ENCODE results near the gene TIGAR. TPM values are rescaled to one million over a fixed set of nuclear protein-coding genes. Genes with fewer than 3 reads are reported as not detected.

Gene TIGAR
- polyA plus RNA-seq, 1 donor from 2014 or later: 10.0 TPM

DNA sequence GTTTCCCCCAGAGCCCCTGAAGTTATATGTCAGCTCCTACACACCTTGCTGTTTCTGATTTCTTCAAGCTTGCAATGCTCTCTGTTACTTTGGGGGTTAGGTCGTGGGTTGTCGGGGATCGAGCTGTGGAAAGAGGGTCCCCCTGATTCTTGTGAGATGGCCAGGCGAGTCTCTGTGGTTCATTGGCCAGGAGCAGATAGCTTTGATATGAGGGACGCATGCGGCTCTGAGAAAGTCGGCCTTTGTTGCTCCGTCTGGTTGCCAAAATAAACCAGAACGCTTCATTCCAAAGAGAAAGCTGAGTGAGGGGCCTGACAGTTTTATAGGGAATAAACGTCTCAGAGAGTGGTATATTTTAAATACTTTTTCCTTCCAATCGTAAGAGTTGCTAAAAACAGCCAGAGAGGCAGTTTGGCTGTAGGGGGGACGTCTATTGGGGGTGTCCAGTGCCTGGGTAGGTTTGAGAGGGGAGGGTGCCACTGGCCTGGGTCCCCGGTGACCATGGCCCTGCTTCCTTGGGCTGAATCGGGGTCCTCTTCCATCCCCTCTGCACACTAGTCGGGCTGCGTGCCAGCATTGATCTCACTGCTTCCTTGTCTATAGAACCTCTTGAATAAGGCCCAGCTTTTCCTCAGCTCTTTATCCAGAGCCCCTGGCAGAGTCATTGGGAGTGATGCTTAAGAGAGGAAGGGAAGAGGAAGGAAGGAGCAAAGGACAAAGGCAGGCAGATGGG lies 28.5 kb upstream of the TIGAR start:
- H3K4me2 ChIP-seq (ENCODE audit: low read length): no peak overlapping the region
- no peak overlapping the region for H3K4me3 ChIP-seq (ENCODE audit: low read length)
- no peaks in the 10 kb centered on the region for H3K9me2 ChIP-seq (ENCODE audit: insufficient read depth, low read length)
- H4K20me1 ChIP-seq (ENCODE audit: insufficient read depth): no peaks in the 10 kb centered on the region
- no peak overlapping the region for H2AFZ ChIP-seq (ENCODE audit: low read depth, low read length)
- peaks cover 8% of the 10 kb centered on the region for H3K79me2 ChIP-seq (replicated peaks; ENCODE audit: insufficient read depth, low read length)
- no peaks in the 10 kb centered on the region for H3K27me3 ChIP-seq (ENCODE audit: insufficient read depth, low read depth, low read length)
- H3K9ac ChIP-seq (ENCODE audit: low read length): no peak overlapping the region
- no peaks in the 10 kb centered on the region for H3K36me3 ChIP-seq (ENCODE audit: insufficient read depth, low read length)
- H3K27ac ChIP-seq (ENCODE audit: low read length): no peak overlapping the region
- H3K9me3 ChIP-seq (ENCODE audit: low read length): no peaks in the 10 kb centered on the region
- no peaks in the 10 kb centered on the region for H3F3A ChIP-seq (ENCODE audit: insufficient read depth, low read length, poor library complexity, severe bottlenecking)
- TF ChIP-seq TAF1 (IDR thresholded peaks at IDR 0.05; ENCODE audit: low read depth): no peak

DNA sequence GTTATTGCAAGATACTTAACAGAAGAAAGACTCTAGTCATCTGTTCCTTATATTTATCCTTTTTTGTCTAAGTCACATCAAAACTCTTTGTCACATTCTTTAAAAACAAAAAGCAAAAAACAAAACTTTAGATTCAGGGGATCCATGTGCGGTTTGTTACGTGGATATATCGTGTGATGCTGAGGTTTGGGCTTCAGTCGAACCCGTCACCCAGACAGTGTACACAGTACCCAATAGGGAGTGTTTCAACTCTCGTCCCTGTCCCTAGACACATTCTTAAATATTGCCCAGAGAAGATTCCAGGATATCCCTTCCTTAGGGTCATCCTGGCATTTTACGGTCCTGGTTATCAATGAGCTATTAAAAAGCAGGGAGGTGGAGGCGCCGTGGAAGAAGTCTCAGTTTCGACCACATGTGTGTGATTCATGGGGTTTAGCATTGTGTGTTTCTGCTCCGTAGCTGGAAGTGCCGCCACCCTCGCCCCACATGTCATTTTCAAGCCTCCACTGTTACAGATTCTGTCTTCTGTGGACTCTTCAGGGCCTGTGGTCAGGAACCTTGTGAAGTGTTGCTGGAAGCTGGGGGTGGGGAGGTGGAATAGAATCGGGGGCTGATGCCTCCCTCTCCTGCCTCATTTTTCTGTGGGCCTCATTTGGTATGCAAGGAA lies 27.6 kb upstream of the TIGAR start:
- H3K9me2 ChIP-seq (ENCODE audit: insufficient read depth, low read length): no peaks in the 10 kb centered on the region
- H2AFZ ChIP-seq (ENCODE audit: low read depth, low read length): no peak overlapping the region
- H4K20me1 ChIP-seq (ENCODE audit: insufficient read depth): no peaks in the 10 kb centered on the region
- H3K9me3 ChIP-seq (ENCODE audit: low read length): no peaks in the 10 kb centered on the region
- peaks cover 8% of the 10 kb centered on the region for H3K79me2 ChIP-seq (replicated peaks; ENCODE audit: insufficient read depth, low read length)
- no peaks in the 10 kb centered on the region for H3F3A ChIP-seq (ENCODE audit: insufficient read depth, low read length, poor library complexity, severe bottlenecking)
- no peaks in the 10 kb centered on the region for H3K36me3 ChIP-seq (ENCODE audit: insufficient read depth, low read length)
- H3K27me3 ChIP-seq (ENCODE audit: insufficient read depth, low read depth, low read length): no peaks in the 10 kb centered on the region
- TF ChIP-seq SMC3 (conservative IDR thresholded peaks at IDR 0.05; ENCODE audit: poor library complexity) (no peak), EZH2 (IDR thresholded peaks at IDR 0.05; ENCODE audit: borderline replicate concordance, insufficient read depth, low read length, poor library complexity, severe bottlenecking) (no peak), TAF1 (IDR thresholded peaks at IDR 0.05; ENCODE audit: low read depth) (no peak), POLR2AphosphoS5 (IDR thresholded peaks at IDR 0.05) (no peak), EP300 (conservative IDR thresholded peaks at IDR 0.05; ENCODE audit: poor library complexity, severe bottlenecking) (no peak), MXI1 (conservative IDR thresholded peaks at IDR 0.05; ENCODE audit: poor library complexity, severe bottlenecking) (no peak), RAD21 (conservative IDR thresholded peaks at IDR 0.05) (no peak)
- TF ChIP-seq, protein P1, sequence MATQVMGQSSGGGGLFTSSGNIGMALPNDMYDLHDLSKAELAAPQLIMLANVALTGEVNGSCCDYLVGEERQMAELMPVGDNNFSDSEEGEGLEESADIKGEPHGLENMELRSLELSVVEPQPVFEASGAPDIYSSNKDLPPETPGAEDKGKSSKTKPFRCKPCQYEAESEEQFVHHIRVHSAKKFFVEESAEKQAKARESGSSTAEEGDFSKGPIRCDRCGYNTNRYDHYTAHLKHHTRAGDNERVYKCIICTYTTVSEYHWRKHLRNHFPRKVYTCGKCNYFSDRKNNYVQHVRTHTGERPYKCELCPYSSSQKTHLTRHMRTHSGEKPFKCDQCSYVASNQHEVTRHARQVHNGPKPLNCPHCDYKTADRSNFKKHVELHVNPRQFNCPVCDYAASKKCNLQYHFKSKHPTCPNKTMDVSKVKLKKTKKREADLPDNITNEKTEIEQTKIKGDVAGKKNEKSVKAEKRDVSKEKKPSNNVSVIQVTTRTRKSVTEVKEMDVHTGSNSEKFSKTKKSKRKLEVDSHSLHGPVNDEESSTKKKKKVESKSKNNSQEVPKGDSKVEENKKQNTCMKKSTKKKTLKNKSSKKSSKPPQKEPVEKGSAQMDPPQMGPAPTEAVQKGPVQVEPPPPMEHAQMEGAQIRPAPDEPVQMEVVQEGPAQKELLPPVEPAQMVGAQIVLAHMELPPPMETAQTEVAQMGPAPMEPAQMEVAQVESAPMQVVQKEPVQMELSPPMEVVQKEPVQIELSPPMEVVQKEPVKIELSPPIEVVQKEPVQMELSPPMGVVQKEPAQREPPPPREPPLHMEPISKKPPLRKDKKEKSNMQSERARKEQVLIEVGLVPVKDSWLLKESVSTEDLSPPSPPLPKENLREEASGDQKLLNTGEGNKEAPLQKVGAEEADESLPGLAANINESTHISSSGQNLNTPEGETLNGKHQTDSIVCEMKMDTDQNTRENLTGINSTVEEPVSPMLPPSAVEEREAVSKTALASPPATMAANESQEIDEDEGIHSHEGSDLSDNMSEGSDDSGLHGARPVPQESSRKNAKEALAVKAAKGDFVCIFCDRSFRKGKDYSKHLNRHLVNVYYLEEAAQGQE (IDR thresholded peaks at IDR 0.05; ENCODE audit: borderline replicate concordance): no peak
- TF ChIP-seq, protein P2, sequence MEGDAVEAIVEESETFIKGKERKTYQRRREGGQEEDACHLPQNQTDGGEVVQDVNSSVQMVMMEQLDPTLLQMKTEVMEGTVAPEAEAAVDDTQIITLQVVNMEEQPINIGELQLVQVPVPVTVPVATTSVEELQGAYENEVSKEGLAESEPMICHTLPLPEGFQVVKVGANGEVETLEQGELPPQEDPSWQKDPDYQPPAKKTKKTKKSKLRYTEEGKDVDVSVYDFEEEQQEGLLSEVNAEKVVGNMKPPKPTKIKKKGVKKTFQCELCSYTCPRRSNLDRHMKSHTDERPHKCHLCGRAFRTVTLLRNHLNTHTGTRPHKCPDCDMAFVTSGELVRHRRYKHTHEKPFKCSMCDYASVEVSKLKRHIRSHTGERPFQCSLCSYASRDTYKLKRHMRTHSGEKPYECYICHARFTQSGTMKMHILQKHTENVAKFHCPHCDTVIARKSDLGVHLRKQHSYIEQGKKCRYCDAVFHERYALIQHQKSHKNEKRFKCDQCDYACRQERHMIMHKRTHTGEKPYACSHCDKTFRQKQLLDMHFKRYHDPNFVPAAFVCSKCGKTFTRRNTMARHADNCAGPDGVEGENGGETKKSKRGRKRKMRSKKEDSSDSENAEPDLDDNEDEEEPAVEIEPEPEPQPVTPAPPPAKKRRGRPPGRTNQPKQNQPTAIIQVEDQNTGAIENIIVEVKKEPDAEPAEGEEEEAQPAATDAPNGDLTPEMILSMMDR (IDR thresholded peaks at IDR 0.05; ENCODE audit: poor library complexity, severe bottlenecking): no peak
- H3K4me2 ChIP-seq (ENCODE audit: low read length): no peak overlapping the region
- no peak overlapping the region for H3K9ac ChIP-seq (ENCODE audit: low read length)
- no peak overlapping the region for H3K4me3 ChIP-seq (ENCODE audit: low read length)
- H3K27ac ChIP-seq (ENCODE audit: low read length): no peak overlapping the region
